DND-41 (cell line): ENCODE data around the gene MESP2.

Experiments used
- EZH2 ChIP-seq: IDR thresholded peaks from 3 replicates; pipeline ENCODE4 v1.6.1; 2012; ENCODE audit warnings: borderline replicate concordance, low read depth, mild to moderate bottlenecking, moderate library complexity, low read length, inconsistent platforms; ENCODE audit not compliant: severe bottlenecking
- TF ChIP-seq, protein P1 (sequence below): IDR thresholded peaks from 2 replicates; pipeline ENCODE4 v1.5.1; 2012; ENCODE audit warnings: borderline replicate concordance, low read length, moderate library complexity, mild to moderate bottlenecking; ENCODE audit not compliant: poor library complexity, severe bottlenecking; ENCODE audit errors: extremely low read depth

DNA sequence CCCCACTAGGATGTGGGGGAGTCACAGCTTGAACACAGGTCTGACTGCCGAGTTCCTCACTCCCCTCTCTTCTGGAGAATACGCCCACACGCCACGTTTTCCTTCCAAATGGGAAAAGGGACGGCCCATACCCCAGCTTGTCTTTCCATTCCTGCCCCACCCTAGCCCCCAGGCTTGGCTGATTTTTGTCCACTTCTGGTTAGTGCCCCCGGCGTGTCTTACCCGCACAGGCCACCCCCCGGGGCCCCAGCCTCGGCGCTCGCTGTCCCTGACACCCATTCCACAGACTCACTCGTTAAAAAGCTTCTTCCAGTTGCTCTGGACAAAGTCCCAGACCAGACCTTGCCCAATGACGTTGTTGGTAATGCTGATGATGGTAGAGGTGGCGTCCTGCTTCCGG is 14.5 kb downstream of the MESP2 start:
- TF ChIP-seq, protein P1, sequence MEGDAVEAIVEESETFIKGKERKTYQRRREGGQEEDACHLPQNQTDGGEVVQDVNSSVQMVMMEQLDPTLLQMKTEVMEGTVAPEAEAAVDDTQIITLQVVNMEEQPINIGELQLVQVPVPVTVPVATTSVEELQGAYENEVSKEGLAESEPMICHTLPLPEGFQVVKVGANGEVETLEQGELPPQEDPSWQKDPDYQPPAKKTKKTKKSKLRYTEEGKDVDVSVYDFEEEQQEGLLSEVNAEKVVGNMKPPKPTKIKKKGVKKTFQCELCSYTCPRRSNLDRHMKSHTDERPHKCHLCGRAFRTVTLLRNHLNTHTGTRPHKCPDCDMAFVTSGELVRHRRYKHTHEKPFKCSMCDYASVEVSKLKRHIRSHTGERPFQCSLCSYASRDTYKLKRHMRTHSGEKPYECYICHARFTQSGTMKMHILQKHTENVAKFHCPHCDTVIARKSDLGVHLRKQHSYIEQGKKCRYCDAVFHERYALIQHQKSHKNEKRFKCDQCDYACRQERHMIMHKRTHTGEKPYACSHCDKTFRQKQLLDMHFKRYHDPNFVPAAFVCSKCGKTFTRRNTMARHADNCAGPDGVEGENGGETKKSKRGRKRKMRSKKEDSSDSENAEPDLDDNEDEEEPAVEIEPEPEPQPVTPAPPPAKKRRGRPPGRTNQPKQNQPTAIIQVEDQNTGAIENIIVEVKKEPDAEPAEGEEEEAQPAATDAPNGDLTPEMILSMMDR, result no peak
- TF ChIP-seq EZH2, result no peak
